ENCODE measurements around the gene TENM4. TPM values are rescaled to one million over a fixed set of nuclear protein-coding genes. Genes with fewer than 3 reads are reported as not detected.

The TENM4 gene
- total RNA-seq, 4 donors from 2014 or later, result 31.4 to 44.5 (median 38.0) TPM

DNA sequence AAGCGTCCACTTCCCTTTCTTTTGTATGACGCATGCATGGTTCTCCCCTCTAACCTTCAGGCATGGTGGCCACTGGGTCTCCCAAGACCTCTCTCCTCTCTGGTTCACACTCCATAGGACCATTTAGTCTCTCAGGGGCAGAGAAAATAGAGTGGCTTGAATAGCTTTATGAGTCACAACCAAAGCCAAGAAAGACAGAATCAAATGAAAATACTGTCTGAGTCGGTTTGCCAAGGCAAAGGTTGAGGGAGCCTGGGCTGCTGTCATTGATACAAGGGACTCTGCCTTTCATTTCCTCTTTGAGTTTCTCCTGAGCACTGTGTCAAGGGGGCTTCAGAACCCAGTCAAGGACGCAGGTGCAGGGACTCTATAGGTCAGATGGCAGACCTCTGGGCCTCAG lies 44.2 kb downstream of the TENM4 start:
- Histone ChIP-seq H3K36me3 (no peaks in the 10 kb centered on the region), H3K4me1 (no peaks in the 10 kb centered on the region), H3K4me3 (no peak overlapping the region), H3K27ac (no peak overlapping the region), H3K27me3 (no peaks in the 10 kb centered on the region), H3K9me3 (no peaks in the 10 kb centered on the region)
- TF ChIP-seq EP300 (IDR thresholded peaks at IDR 0.05), result no peak
- no peak for TF ChIP-seq POLR2AphosphoS5 (IDR thresholded peaks at IDR 0.05)
- TF ChIP-seq, protein P1, sequence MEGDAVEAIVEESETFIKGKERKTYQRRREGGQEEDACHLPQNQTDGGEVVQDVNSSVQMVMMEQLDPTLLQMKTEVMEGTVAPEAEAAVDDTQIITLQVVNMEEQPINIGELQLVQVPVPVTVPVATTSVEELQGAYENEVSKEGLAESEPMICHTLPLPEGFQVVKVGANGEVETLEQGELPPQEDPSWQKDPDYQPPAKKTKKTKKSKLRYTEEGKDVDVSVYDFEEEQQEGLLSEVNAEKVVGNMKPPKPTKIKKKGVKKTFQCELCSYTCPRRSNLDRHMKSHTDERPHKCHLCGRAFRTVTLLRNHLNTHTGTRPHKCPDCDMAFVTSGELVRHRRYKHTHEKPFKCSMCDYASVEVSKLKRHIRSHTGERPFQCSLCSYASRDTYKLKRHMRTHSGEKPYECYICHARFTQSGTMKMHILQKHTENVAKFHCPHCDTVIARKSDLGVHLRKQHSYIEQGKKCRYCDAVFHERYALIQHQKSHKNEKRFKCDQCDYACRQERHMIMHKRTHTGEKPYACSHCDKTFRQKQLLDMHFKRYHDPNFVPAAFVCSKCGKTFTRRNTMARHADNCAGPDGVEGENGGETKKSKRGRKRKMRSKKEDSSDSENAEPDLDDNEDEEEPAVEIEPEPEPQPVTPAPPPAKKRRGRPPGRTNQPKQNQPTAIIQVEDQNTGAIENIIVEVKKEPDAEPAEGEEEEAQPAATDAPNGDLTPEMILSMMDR (IDR thresholded peaks at IDR 0.05), result no peak
- TF ChIP-seq POLR2A (IDR thresholded peaks at IDR 0.05), result no peak
- DNase-seq (ENCODE audit: low spot score in 2 of 2), result no peak
- 94% methylated on average over 4 of the region's 4 CpGs for WGBS

DNA sequence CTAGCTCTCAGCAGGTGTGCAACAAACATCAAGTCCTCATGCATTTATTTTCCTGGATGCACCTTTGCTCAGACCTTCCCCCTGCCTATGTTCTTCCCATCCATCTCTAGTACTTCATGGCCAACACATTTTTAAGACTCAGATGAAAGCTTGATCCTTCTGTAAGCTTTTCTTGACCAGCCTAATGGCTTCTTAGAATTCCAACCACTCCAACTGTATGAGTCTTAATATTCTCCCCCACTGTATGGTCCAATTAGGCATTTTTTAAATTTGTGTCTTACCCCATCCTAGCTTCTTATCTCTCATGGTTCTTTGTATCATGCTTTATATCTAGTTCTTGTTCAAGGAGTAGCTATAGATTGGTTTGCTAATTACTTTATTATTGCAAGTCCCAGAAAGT lies 44.8 kb downstream of the TENM4 start:
- H3K27me3 ChIP-seq, result no peaks in the 10 kb centered on the region
- no peaks in the 10 kb centered on the region for H3K36me3 ChIP-seq
- no peak overlapping the region for H3K4me3 ChIP-seq
- TF ChIP-seq EP300 (IDR thresholded peaks at IDR 0.05) (no peak), POLR2AphosphoS5 (IDR thresholded peaks at IDR 0.05) (no peak), POLR2A (IDR thresholded peaks at IDR 0.05) (no peak)
- TF ChIP-seq, protein P1 (IDR thresholded peaks at IDR 0.05), result no peak
- no peaks in the 10 kb centered on the region for H3K9me3 ChIP-seq
- no peak for DNase-seq (ENCODE audit: low spot score in 2 of 2)
- no peak overlapping the region for H3K27ac ChIP-seq
- no peaks in the 10 kb centered on the region for H3K4me1 ChIP-seq

DNA sequence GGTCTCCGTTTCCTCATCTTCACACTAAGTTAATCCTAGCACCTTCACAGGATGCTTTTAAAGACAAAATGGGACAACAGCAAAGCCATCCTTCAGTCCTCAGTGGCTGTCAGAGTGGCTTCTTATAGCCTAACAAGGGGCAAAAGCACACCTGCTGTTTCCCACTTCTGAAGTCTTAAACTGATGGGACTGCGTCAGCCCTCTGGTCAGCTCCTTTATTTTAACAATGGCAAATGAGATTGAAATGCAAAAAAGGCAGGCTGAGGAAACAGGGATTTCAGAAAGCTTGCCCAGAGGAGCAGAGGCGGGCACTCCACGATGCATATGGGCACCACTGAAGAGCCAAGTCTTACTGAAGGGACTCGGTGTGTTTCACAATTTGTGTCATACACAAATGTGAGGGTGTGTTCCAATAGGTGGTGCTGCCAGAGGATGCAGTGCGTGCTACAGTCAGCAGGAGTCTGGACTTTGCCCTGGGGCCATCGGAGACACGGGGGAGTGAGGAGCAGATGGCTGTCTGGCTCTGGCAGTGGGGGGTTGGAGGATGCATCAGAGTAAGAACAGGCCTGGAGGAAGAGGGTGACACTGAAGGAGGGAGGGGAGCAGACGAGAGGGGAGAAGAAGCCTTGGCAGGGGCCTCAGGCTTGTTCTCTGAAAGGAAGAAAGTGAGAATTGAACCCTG lies 47.3 kb downstream of the TENM4 start:
- TF ChIP-seq, protein P1 (IDR thresholded peaks at IDR 0.05), result peak in 1 of 2 donors; percentile 5
- TF ChIP-seq EP300 (IDR thresholded peaks at IDR 0.05), result no peak
- no peak for TF ChIP-seq POLR2AphosphoS5 (IDR thresholded peaks at IDR 0.05)
- TF ChIP-seq POLR2A (IDR thresholded peaks at IDR 0.05), result no peak
- DNase-seq (ENCODE audit: low spot score in 2 of 2), result no peak
- Histone ChIP-seq H3K27ac (no peak overlapping the region), H3K9me3 (no peaks in the 10 kb centered on the region), H3K36me3 (no peaks in the 10 kb centered on the region), H3K27me3 (no peaks in the 10 kb centered on the region), H3K4me1 (no peaks in the 10 kb centered on the region), H3K4me3 (no peak overlapping the region)
- WGBS, result 46% methylated on average over 9 of the region's 9 CpGs

DNA sequence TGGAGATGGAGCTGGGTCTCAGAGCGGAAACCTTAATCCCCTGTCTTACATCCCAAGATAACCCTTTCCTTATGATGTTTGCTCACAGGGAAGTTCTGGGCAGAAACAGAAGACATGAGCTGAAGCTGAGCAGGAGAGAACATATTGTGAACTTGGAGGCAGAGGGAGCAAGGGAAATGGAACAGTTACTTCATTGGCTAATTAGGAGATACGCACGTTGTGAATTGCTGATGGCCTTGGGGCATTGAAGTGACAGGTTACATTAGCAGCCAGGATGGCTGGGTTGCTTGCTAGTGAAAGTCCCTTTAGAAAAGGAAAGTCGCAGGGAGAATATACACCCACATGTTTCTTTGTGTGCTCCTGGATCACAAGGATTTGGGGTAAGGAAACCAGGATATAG lies 48.7 kb downstream of the TENM4 start:
- Histone ChIP-seq H3K27me3 (no peaks in the 10 kb centered on the region), H3K9me3 (no peaks in the 10 kb centered on the region), H3K4me1 (no peaks in the 10 kb centered on the region), H3K27ac (no peak overlapping the region), H3K4me3 (no peak overlapping the region), H3K36me3 (no peaks in the 10 kb centered on the region)
- 29% methylated on average over 4 of the region's 4 CpGs for WGBS
- TF ChIP-seq POLR2AphosphoS5 (IDR thresholded peaks at IDR 0.05) (no peak), EP300 (IDR thresholded peaks at IDR 0.05) (no peak), POLR2A (IDR thresholded peaks at IDR 0.05) (no peak)
- TF ChIP-seq, protein P1 (IDR thresholded peaks at IDR 0.05), result no peak
- DNase-seq (ENCODE audit: low spot score in 2 of 2), result no peak

DNA sequence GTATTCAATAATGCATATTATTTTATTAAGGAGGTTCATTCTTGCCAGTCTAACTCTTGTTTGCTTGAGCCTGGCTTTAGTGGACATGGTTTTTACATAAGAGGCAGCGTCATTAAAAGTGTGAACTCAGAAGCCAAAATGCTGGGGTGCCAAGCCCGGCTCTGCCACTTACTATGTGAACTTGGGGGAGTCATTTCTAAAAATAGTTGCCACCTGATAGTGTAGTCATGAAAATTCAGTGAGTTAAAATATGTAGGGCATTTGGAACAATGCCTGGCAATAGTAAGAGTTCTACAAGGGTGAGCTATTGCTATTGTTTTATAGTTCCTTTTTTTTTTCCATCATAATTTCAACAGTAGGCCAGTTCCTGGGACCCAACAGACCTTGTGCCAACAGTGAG lies 49.9 kb downstream of the TENM4 start:
- Histone ChIP-seq H3K36me3 (no peaks in the 10 kb centered on the region), H3K27ac (no peak overlapping the region), H3K9me3 (no peaks in the 10 kb centered on the region), H3K27me3 (no peaks in the 10 kb centered on the region), H3K4me1 (no peaks in the 10 kb centered on the region), H3K4me3 (no peak overlapping the region)
- TF ChIP-seq POLR2AphosphoS5 (IDR thresholded peaks at IDR 0.05) (no peak), EP300 (IDR thresholded peaks at IDR 0.05) (no peak), POLR2A (IDR thresholded peaks at IDR 0.05) (no peak)
- TF ChIP-seq, protein P1 (IDR thresholded peaks at IDR 0.05), result no peak
- DNase-seq (ENCODE audit: low spot score in 2 of 2), result no peak
- 41% methylated on average over 2 of the region's 2 CpGs for WGBS
